ENCODE measurements around the gene PRDM15. TPM values are rescaled to one million over a fixed set of nuclear protein-coding genes. Genes with fewer than 3 reads are reported as not detected.

The PRDM15 gene
- total RNA-seq, 1 experiment from 2014 or later = 9.8 TPM

DNA sequence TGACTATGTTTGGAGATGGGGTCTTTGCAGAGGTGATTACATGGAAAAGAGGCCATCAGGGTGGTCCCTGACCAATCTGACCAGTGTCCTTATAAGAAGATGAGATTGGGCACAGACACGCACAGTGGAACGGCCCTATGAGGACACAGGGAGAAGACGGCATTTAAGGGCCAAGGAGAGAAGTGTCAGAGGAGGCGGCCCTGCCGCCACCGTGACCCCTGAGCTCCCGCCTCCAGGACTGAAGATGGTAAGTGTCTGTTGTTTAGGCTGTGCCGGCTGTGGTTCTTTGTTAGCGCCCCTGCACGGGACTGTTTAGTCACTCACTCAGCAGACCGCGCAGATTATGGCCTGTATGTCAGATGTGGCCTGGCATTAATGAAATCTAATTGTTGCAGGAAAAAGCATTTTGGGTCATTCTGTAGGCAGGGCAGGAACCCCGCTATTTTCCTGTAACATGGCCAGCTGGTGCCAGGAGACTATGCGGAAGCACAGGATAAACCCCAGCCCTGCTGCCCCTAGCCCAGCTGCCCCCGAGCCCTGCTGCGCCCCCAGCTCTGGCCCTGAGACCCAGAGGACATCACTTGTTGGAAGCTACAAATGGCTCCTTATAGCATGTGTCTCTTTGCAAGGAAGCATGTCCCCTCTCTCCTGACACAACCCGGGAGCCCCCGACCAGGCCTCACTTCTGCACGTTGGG lies 58.6 kb downstream of the PRDM15 start:
- H3K9me2 ChIP-seq (ENCODE audit: insufficient read depth) = no peaks in the 10 kb centered on the region
- H3K79me2 ChIP-seq (ENCODE audit: insufficient read depth, low read length) = no peaks in the 10 kb centered on the region
- H3K36me3 ChIP-seq (ENCODE audit: control insufficient read depth in 1 of 2, insufficient read depth in 2 of 2, low read length in 2 of 2) = peaks cover 0 to 3% of the 10 kb centered on the region in 2 experiments; a peak in 1 of 4 replicates
- TF ChIP-seq POLR2AphosphoS5 (IDR thresholded peaks at IDR 0.05; ENCODE audit: low read depth, low read length) (no peak), EZH2 (IDR thresholded peaks at IDR 0.05) (no peak), MAX (IDR thresholded peaks at IDR 0.05) (no peak), CBX3 (IDR thresholded peaks at IDR 0.05; ENCODE audit: low read depth) (no peak), EZH2phosphoT487 (IDR thresholded peaks at IDR 0.05; ENCODE audit: borderline replicate concordance) (no peak), SIN3A (IDR thresholded peaks at IDR 0.05; ENCODE audit: low read depth) (no peak), TCF7L2 (IDR thresholded peaks at IDR 0.05; ENCODE audit: borderline replicate concordance, extremely low read depth, insufficient read depth, insufficient read length) (no peak), ZFX (IDR thresholded peaks at IDR 0.05) (no peak), ATF3 (IDR thresholded peaks at IDR 0.05) (no peak), YY1 (IDR thresholded peaks at IDR 0.05; ENCODE audit: extremely low read depth, insufficient replicate concordance, low read depth, low read length) (no peak), JUND (IDR thresholded peaks at IDR 0.05) (no peak), CEBPB (IDR thresholded peaks at IDR 0.05; ENCODE audit: low read depth) (no peak)
- TF ChIP-seq, protein P1, sequence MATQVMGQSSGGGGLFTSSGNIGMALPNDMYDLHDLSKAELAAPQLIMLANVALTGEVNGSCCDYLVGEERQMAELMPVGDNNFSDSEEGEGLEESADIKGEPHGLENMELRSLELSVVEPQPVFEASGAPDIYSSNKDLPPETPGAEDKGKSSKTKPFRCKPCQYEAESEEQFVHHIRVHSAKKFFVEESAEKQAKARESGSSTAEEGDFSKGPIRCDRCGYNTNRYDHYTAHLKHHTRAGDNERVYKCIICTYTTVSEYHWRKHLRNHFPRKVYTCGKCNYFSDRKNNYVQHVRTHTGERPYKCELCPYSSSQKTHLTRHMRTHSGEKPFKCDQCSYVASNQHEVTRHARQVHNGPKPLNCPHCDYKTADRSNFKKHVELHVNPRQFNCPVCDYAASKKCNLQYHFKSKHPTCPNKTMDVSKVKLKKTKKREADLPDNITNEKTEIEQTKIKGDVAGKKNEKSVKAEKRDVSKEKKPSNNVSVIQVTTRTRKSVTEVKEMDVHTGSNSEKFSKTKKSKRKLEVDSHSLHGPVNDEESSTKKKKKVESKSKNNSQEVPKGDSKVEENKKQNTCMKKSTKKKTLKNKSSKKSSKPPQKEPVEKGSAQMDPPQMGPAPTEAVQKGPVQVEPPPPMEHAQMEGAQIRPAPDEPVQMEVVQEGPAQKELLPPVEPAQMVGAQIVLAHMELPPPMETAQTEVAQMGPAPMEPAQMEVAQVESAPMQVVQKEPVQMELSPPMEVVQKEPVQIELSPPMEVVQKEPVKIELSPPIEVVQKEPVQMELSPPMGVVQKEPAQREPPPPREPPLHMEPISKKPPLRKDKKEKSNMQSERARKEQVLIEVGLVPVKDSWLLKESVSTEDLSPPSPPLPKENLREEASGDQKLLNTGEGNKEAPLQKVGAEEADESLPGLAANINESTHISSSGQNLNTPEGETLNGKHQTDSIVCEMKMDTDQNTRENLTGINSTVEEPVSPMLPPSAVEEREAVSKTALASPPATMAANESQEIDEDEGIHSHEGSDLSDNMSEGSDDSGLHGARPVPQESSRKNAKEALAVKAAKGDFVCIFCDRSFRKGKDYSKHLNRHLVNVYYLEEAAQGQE (IDR thresholded peaks at IDR 0.05; ENCODE audit: low read depth) = no peak
- TF ChIP-seq, protein P2, sequence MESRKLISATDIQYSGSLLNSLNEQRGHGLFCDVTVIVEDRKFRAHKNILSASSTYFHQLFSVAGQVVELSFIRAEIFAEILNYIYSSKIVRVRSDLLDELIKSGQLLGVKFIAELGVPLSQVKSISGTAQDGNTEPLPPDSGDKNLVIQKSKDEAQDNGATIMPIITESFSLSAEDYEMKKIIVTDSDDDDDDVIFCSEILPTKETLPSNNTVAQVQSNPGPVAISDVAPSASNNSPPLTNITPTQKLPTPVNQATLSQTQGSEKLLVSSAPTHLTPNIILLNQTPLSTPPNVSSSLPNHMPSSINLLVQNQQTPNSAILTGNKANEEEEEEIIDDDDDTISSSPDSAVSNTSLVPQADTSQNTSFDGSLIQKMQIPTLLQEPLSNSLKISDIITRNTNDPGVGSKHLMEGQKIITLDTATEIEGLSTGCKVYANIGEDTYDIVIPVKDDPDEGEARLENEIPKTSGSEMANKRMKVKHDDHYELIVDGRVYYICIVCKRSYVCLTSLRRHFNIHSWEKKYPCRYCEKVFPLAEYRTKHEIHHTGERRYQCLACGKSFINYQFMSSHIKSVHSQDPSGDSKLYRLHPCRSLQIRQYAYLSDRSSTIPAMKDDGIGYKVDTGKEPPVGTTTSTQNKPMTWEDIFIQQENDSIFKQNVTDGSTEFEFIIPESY (IDR thresholded peaks at IDR 0.05; ENCODE audit: extremely low read depth, insufficient replicate concordance, low read length) = no peak
- H2AFZ ChIP-seq (ENCODE audit: low read depth, low read length, poor library complexity, severe bottlenecking) = no peak overlapping the region
- BruUV-seq (replicated peaks) = no TSS peak
- ChIA-PET POLR2A (no interaction called here), CTCF (interaction anchor here (1.1 to 1.3 kb wide), 3 partner anchors 207 to 297 kb away, joined by 3 read pairs; no protein-coding TSS in a partner anchor), RAD21 (ENCODE audit: low non-redundant PET in 1 of 2, low total read pairs in 2 of 2, uncharacterized antibody in 2 of 2, unreplicated experiment in 2 of 2) (no interaction called here)
- no peak for ATAC-seq
- no peak overlapping the region for H3K4me3 ChIP-seq (replicated peaks in 1 of 2; ENCODE audit: low read depth in 1 of 2, low read length in 2 of 2)
- no peaks in the 10 kb centered on the region for H3K27me3 ChIP-seq (ENCODE audit: insufficient read depth, low read length)
- no peaks in the 10 kb centered on the region for H4K20me1 ChIP-seq (ENCODE audit: insufficient read depth)
- H3K4me1 ChIP-seq (ENCODE audit: control insufficient read depth in 1 of 2, insufficient read depth in 2 of 2, low read length in 2 of 2) = no peaks in the 10 kb centered on the region
- no peak overlapping the region for H3K4me2 ChIP-seq (ENCODE audit: low read length)
- H3K27ac ChIP-seq (ENCODE audit: low read depth, low read length) = no peak overlapping the region
- H3K9ac ChIP-seq (ENCODE audit: low read length) = no peak overlapping the region
- intact Hi-C loops (cut with micrococcal nuclease) = no loop called here
- DNase-seq (ENCODE audit: low read depth, low spot score) = no peak
- no peaks in the 10 kb centered on the region for H3K9me3 ChIP-seq (ENCODE audit: control insufficient read depth in 1 of 2, insufficient read depth in 1 of 2, low read depth in 1 of 2, low read length in 2 of 2)
